Measurements from ENCODE around the gene ANKRD16. TPM values are rescaled to one million over a fixed set of nuclear protein-coding genes. Genes with fewer than 3 reads are reported as not detected.

The ANKRD16 gene
- polyA plus RNA-seq, 1 experiment = 5.9 TPM

DNA sequence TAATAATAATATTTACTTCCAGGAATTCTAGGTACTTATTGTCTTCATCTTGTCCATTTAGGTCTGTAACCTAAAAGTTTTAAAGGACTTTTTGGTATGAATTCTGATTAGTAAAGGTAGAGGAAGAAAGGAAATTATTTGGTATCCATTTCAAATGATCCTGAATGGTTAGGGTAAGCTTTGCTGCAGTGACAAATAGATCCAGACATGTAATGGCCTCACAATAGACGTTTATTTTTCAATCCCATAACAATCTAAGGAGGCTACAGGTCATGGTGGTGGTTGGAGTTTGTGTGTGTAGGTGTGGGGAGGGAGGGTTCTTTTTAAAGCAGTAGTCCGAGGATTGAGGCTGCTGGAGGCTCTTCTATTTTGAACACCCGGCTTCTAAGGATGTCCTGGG is 5.7 kb upstream of the ANKRD16 start:
- no peaks in the 10 kb centered on the region for H3K27me3 ChIP-seq (ENCODE audit: control insufficient read depth, insufficient read depth, low read length)
- TF ChIP-seq, protein P1, sequence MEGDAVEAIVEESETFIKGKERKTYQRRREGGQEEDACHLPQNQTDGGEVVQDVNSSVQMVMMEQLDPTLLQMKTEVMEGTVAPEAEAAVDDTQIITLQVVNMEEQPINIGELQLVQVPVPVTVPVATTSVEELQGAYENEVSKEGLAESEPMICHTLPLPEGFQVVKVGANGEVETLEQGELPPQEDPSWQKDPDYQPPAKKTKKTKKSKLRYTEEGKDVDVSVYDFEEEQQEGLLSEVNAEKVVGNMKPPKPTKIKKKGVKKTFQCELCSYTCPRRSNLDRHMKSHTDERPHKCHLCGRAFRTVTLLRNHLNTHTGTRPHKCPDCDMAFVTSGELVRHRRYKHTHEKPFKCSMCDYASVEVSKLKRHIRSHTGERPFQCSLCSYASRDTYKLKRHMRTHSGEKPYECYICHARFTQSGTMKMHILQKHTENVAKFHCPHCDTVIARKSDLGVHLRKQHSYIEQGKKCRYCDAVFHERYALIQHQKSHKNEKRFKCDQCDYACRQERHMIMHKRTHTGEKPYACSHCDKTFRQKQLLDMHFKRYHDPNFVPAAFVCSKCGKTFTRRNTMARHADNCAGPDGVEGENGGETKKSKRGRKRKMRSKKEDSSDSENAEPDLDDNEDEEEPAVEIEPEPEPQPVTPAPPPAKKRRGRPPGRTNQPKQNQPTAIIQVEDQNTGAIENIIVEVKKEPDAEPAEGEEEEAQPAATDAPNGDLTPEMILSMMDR (IDR thresholded peaks at IDR 0.05; ENCODE audit: low read depth, low read length) = no peak
- ChIA-PET POLR2A (no interaction called here), CTCF (no interaction called here)
- H3K4me3 ChIP-seq (ENCODE audit: low read depth, low read length) = no peak overlapping the region
- peaks cover 4% of the 10 kb centered on the region; the same call in 1 of the 2 replicates for H3K9me3 ChIP-seq (ENCODE audit: control insufficient read depth, insufficient read depth, low read length)
- no peak overlapping the region for H3K27ac ChIP-seq (ENCODE audit: low read depth, low read length)
- no peak for DNase-seq (ENCODE audit: low read depth, low spot score)

DNA sequence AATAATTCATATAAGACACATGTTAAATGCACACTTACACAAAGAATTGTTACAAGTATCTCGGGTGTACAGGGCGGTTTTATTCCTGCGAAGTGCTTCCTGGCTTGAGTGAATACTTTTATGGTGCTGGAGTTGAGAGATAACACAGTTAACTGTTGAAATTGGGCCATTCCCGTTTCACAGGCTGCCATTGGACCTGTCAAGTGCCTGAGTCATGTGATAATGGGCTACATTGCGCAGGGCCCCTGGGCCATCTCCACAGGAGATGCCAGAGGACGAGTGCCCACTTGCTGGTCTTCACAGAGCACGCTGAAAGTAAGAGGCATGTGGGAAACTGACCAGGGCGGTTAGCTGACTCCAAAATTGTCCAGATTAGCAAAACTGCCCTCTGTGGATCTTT is 5.2 kb upstream of the ANKRD16 start:
- ChIA-PET CTCF (no interaction called here), POLR2A (no interaction called here)

DNA sequence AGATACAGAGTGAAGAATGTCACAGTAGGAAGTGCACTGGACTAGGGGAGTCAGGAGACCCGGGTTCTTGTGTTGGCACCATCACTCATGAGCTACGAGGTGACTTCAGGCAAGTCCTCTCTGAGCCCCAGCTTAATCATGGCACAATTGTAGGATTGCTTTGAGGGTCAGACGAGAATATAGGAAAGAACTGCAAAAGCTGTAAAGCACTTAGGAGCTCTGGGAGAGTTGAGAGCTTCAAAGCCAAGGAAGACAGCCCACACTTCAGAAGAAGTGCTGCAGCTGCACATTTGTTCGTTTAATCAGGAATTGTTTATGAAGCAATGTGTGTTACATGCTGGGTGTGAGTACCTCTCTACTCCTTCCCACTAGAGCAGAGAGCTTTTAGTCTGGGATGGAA is 4.7 kb upstream of the ANKRD16 start:
- TF ChIP-seq, protein P1 (IDR thresholded peaks at IDR 0.05; ENCODE audit: low read depth, low read length) = no peak
- POLR2A ChIA-PET = interaction anchor here (0.6 kb wide), 1 partner anchor 512 kb away, joined by 5 read pairs; no protein-coding TSS in a partner anchor
- Histone ChIP-seq H3K9me3 (ENCODE audit: control insufficient read depth, insufficient read depth, low read length) (peaks cover 4% of the 10 kb centered on the region; the same call in 1 of the 2 replicates), H3K27ac (ENCODE audit: low read depth, low read length) (no peak overlapping the region), H3K4me3 (ENCODE audit: low read depth, low read length) (no peak overlapping the region), H3K27me3 (ENCODE audit: control insufficient read depth, insufficient read depth, low read length) (no peaks in the 10 kb centered on the region)
- no peak for DNase-seq (ENCODE audit: low read depth, low spot score)
- CTCF ChIA-PET = interaction anchor here (0.6 kb wide), 1 partner anchor 357 kb away, joined by 4 read pairs; no protein-coding TSS in a partner anchor

More for the DNA sequence above, 5.2 kb upstream of the ANKRD16 start:
- TF ChIP-seq, protein P1 (IDR thresholded peaks at IDR 0.05; ENCODE audit: low read depth, low read length) = no peak
- no peak overlapping the region for H3K4me3 ChIP-seq (ENCODE audit: low read depth, low read length)
- DNase-seq (ENCODE audit: low read depth, low spot score) = no peak
- no peaks in the 10 kb centered on the region for H3K27me3 ChIP-seq (ENCODE audit: control insufficient read depth, insufficient read depth, low read length)
- peaks cover 4% of the 10 kb centered on the region; the same call in 1 of the 2 replicates for H3K9me3 ChIP-seq (ENCODE audit: control insufficient read depth, insufficient read depth, low read length)
- no peak overlapping the region for H3K27ac ChIP-seq (ENCODE audit: low read depth, low read length)

DNA sequence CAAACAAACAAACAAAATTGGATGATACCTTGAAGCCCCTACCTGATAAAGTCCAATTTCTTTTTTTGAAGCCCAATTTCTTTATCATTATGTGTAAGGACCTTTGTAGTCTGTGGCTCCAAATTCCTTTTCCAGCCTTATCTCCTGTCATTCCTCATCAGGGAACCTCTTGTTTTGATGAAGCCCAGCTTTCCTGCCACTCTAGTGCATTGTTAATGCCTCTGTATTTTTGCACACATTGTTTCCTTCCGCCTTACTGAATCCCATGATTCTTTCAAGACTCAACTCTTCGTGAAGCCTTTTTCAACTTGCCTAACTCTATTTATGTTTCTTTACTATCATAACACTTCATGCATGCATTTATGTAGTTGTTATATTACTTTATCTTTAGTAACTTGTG is 3.6 kb upstream of the ANKRD16 start:
- ChIA-PET CTCF (interaction anchor here (0.6 kb wide), 1 partner anchor 999 kb away, joined by 3 read pairs; no protein-coding TSS in a partner anchor), POLR2A (no interaction called here)
- Histone ChIP-seq H3K27me3 (ENCODE audit: control insufficient read depth, insufficient read depth, low read length) (no peaks in the 10 kb centered on the region), H3K27ac (ENCODE audit: low read depth, low read length) (no peak overlapping the region), H3K4me3 (ENCODE audit: low read depth, low read length) (no peak overlapping the region), H3K9me3 (ENCODE audit: control insufficient read depth, insufficient read depth, low read length) (peaks cover 4% of the 10 kb centered on the region; the same call in 1 of the 2 replicates)
- DNase-seq (ENCODE audit: low read depth, low spot score) = no peak
- TF ChIP-seq, protein P1 (IDR thresholded peaks at IDR 0.05; ENCODE audit: low read depth, low read length) = no peak

DNA sequence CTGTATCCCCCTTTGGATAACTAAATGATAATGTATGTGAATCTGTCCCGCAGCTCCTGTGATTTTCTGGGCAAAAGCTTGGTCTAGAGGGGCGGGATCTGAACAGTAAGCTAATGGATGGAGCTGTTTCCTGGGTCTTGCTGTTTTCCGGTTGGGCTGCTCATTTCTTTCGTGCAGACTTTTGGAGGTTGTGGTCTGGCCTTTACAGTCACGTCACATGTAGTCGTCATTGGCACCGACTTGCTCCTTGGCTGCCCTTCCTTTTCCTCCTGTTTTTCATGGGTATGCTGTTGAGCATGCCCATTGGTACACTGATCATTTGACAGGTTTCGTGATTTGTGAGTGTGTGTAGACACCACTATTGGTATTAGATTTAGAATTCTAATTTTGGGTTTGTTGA is 2.3 kb upstream of the ANKRD16 start:
- ChIA-PET CTCF (no interaction called here), POLR2A (no interaction called here)
- Histone ChIP-seq H3K9me3 (ENCODE audit: control insufficient read depth, insufficient read depth, low read length) (no peaks in the 10 kb centered on the region), H3K4me3 (ENCODE audit: low read depth, low read length) (no peak overlapping the region), H3K27me3 (ENCODE audit: control insufficient read depth, insufficient read depth, low read length) (no peaks in the 10 kb centered on the region), H3K27ac (ENCODE audit: low read depth, low read length) (no peak overlapping the region)
- no peak for DNase-seq (ENCODE audit: low read depth, low spot score)
- TF ChIP-seq, protein P1 (IDR thresholded peaks at IDR 0.05; ENCODE audit: low read depth, low read length) = no peak

Measured in AG04450 (cell line).